Measurements from ENCODE around the gene SDR42E1.

DNA sequence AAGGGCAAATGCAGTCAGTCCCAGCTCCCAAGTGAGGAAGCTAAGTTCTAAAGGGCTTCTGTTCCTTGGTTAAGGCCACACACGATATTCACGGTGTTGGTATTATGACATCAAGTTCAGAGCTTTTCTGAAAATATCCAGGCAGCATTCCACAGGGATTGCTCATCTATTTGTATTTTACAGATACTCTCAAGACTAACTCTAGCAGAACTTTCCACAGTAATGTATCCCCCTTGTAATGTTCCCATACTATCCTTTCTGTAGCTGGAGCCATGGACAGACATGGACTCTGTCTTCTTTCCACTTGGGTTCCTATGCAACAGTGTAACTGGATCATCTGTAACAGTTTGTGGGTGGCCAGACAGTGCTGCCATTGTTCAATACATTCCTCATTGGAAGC is 13.5 kb downstream of the SDR42E1 start:
- TF ChIP-seq, protein P1, sequence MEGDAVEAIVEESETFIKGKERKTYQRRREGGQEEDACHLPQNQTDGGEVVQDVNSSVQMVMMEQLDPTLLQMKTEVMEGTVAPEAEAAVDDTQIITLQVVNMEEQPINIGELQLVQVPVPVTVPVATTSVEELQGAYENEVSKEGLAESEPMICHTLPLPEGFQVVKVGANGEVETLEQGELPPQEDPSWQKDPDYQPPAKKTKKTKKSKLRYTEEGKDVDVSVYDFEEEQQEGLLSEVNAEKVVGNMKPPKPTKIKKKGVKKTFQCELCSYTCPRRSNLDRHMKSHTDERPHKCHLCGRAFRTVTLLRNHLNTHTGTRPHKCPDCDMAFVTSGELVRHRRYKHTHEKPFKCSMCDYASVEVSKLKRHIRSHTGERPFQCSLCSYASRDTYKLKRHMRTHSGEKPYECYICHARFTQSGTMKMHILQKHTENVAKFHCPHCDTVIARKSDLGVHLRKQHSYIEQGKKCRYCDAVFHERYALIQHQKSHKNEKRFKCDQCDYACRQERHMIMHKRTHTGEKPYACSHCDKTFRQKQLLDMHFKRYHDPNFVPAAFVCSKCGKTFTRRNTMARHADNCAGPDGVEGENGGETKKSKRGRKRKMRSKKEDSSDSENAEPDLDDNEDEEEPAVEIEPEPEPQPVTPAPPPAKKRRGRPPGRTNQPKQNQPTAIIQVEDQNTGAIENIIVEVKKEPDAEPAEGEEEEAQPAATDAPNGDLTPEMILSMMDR (IDR thresholded peaks at IDR 0.05; ENCODE audit: insufficient read depth, low read length): no peak
- TF ChIP-seq, protein P2, sequence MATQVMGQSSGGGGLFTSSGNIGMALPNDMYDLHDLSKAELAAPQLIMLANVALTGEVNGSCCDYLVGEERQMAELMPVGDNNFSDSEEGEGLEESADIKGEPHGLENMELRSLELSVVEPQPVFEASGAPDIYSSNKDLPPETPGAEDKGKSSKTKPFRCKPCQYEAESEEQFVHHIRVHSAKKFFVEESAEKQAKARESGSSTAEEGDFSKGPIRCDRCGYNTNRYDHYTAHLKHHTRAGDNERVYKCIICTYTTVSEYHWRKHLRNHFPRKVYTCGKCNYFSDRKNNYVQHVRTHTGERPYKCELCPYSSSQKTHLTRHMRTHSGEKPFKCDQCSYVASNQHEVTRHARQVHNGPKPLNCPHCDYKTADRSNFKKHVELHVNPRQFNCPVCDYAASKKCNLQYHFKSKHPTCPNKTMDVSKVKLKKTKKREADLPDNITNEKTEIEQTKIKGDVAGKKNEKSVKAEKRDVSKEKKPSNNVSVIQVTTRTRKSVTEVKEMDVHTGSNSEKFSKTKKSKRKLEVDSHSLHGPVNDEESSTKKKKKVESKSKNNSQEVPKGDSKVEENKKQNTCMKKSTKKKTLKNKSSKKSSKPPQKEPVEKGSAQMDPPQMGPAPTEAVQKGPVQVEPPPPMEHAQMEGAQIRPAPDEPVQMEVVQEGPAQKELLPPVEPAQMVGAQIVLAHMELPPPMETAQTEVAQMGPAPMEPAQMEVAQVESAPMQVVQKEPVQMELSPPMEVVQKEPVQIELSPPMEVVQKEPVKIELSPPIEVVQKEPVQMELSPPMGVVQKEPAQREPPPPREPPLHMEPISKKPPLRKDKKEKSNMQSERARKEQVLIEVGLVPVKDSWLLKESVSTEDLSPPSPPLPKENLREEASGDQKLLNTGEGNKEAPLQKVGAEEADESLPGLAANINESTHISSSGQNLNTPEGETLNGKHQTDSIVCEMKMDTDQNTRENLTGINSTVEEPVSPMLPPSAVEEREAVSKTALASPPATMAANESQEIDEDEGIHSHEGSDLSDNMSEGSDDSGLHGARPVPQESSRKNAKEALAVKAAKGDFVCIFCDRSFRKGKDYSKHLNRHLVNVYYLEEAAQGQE (IDR thresholded peaks at IDR 0.05; ENCODE audit: insufficient replicate concordance, low read depth): no peak
- no peak for TF ChIP-seq SPI1 (IDR thresholded peaks at IDR 0.05; ENCODE audit: borderline replicate concordance, low read depth)
- TF ChIP-seq POLR2AphosphoS5 (IDR thresholded peaks at IDR 0.05; ENCODE audit: low read depth): no peak
- no peak for TF ChIP-seq GABPA (IDR thresholded peaks at IDR 0.05; ENCODE audit: low read depth)
